HEK293 (cell line): ENCODE data around the gene BUD23.

Experiments
- CTCF ChIA-PET: fragments of 350-600 bp; formaldehyde crosslinking; extraction: SDS; loops from one replicate; lab custom pipeline; 2021; ENCODE audit warnings: antibody characterized with exemption; lab: Yijun Ruan, JAX
- POLR2A ChIA-PET: fragments of 300-600 bp; formaldehyde crosslinking; extraction: SDS; loops from one replicate; lab custom pipeline; 2020; ENCODE audit warnings: antibody characterized with exemption, inconsistent platforms; lab: Yijun Ruan, JAX
- H3K27ac ChIP-seq: fragments of 200-500 bp; sonication (Bioruptor generic); 2 replicates; pipeline ENCODE4 v1.5.1; 2014; ENCODE audit warnings: low read depth, low read length, control low read depth, inconsistent platforms; ENCODE audit errors: extremely low read depth
- H3K36me3 ChIP-seq, 2 experiments: fragments of 200-500 bp in 1 of 2; sonication (Bioruptor generic) in 1 of 2; 1 replicate in 1 of 2; 2 replicates in 1 of 2; pipeline ENCODE4 v1.5.1; 2014 to 2017; ENCODE audit warnings: inconsistent platforms in 2 of 2, low read length in 2 of 2; ENCODE audit not compliant: control insufficient read depth in 2 of 2, insufficient read depth in 1 of 2
- H3K4me1 ChIP-seq: fragments of 200-500 bp; sonication (Bioruptor generic); 2 replicates; pipeline ENCODE4 v1.5.1; 2014; ENCODE audit warnings: mild to moderate bottlenecking, low read length, inconsistent platforms; ENCODE audit not compliant: control insufficient read depth, insufficient read depth
- H3K4me3 ChIP-seq: 2 replicates; pipeline ENCODE4 v1.5.1; 2011; ENCODE audit warnings: low read depth, mild to moderate bottlenecking, control low read depth, low read length, moderate library complexity
- H3K9me3 ChIP-seq: fragments of 200-500 bp; sonication (Bioruptor generic); 2 replicates; pipeline ENCODE4 v1.5.1; 2014; ENCODE audit warnings: low read depth, low read length, inconsistent platforms; ENCODE audit not compliant: control insufficient read depth, insufficient read depth
- HOXD13 ChIP-seq: sonication (generic); formaldehyde crosslinking; IDR thresholded peaks from 2 replicates; pipeline ENCODE4 v1.8.0; 2022; ENCODE audit warnings: missing genetic modification reagents, borderline replicate concordance
- SALL2 ChIP-seq: fragments of 450-650 bp; formaldehyde crosslinking; IDR thresholded peaks from 2 replicates; pipeline ENCODE4 v1.5.0; 2017; ENCODE audit warnings: missing biosample characterization, mild to moderate bottlenecking, missing genetic modification characterization, borderline replicate concordance
- SCRT1 ChIP-seq: fragments of 450-650 bp; formaldehyde crosslinking; IDR thresholded peaks from 2 replicates; pipeline ENCODE4 v1.5.1; 2016; ENCODE audit warnings: missing biosample characterization, missing genetic modification characterization, borderline replicate concordance
- ZBTB17 ChIP-seq: fragments of 450-650 bp; formaldehyde crosslinking; IDR thresholded peaks from 2 replicates; pipeline ENCODE4 v1.5.1; 2016; ENCODE audit warnings: missing biosample characterization, missing genetic modification characterization
- ZNF10 ChIP-seq: fragments of 450-650 bp; formaldehyde crosslinking; IDR thresholded peaks from 2 replicates; pipeline ENCODE4 v1.5.1; 2017; ENCODE audit warnings: missing biosample characterization, missing genetic modification characterization
- ZNF302 ChIP-seq: fragments of 450-650 bp; formaldehyde crosslinking; IDR thresholded peaks from 2 replicates; pipeline ENCODE4 v1.5.1; 2016; ENCODE audit warnings: missing biosample characterization, missing genetic modification characterization, low read depth
- ZNF311 ChIP-seq: fragments of 450-650 bp; formaldehyde crosslinking; IDR thresholded peaks from 2 replicates; pipeline ENCODE4 v1.5.1; 2017; ENCODE audit warnings: missing biosample characterization, missing genetic modification characterization, borderline replicate concordance
- ZNF777 ChIP-seq: fragments of 450-650 bp; formaldehyde crosslinking; IDR thresholded peaks from 2 replicates; pipeline ENCODE4 v1.5.1; 2017; ENCODE audit warnings: missing biosample characterization, missing genetic modification characterization, borderline replicate concordance
- TF ChIP-seq, protein P1 (sequence below): fragments of 450-650 bp; formaldehyde crosslinking; IDR thresholded peaks from 2 replicates; pipeline ENCODE4 v1.5.1; 2016; ENCODE audit warnings: missing biosample characterization, missing genetic modification characterization
- TF ChIP-seq, protein P2 (sequence below): fragments of 450-650 bp; formaldehyde crosslinking; IDR thresholded peaks from 2 replicates; pipeline ENCODE4 v1.5.1; 2017; ENCODE audit warnings: missing biosample characterization, missing genetic modification characterization
- TF ChIP-seq, protein P3 (sequence below): fragments of 450-650 bp; formaldehyde crosslinking; IDR thresholded peaks from 2 replicates; pipeline ENCODE4 v1.5.1; 2016; ENCODE audit warnings: missing biosample characterization, missing genetic modification characterization
- TF ChIP-seq, protein P4 (sequence below): fragments of 450-650 bp; formaldehyde crosslinking; IDR thresholded peaks from 2 replicates; pipeline ENCODE4 v1.5.1; 2016; ENCODE audit warnings: missing biosample characterization, missing genetic modification characterization
- TF ChIP-seq, protein P5 (sequence below): fragments of 450-650 bp; formaldehyde crosslinking; IDR thresholded peaks from 2 replicates; pipeline ENCODE4 v1.5.1; 2016; ENCODE audit warnings: missing biosample characterization, missing genetic modification characterization
- TF ChIP-seq, protein P6 (sequence below): fragments of 450-650 bp; formaldehyde crosslinking; IDR thresholded peaks from 2 replicates; pipeline ENCODE4 v1.5.1; 2016; ENCODE audit warnings: missing biosample characterization, missing genetic modification characterization
- TF ChIP-seq, protein P7 (sequence below): fragments of 450-650 bp; formaldehyde crosslinking; IDR thresholded peaks from 2 replicates; pipeline ENCODE4 v1.5.1; 2017; ENCODE audit warnings: missing biosample characterization, missing genetic modification characterization

The BUD23 gene

DNA sequence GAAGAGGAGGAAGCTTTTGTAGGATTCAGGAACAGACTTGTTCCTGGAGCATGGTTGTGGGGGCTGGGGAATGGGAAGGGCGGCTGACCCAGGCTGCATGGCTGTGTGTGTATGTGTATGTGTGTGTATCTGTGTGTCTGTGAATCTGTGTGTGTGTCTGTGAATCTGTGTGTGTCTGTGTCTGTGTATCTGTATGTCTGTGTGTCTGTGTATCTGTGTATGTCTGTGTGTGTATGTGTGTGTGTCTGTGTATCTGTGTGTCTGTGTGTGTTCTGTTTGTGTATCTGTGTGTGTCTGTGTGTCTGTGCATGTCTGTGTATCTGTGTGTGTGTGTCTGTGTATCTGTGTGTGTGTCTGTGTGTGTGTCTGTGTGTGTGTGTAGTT, 42.7 kb downstream of the BUD23 start:
- H3K27ac ChIP-seq, result no peak overlapping the region
- POLR2A ChIA-PET, result interaction anchor here (0.9 to 1.0 kb wide), 3 partner anchors 26 to 119 kb away, joined by 3 read pairs; no protein-coding TSS in a partner anchor
- no peak overlapping the region for H3K4me3 ChIP-seq
- TF ChIP-seq, protein P1, sequence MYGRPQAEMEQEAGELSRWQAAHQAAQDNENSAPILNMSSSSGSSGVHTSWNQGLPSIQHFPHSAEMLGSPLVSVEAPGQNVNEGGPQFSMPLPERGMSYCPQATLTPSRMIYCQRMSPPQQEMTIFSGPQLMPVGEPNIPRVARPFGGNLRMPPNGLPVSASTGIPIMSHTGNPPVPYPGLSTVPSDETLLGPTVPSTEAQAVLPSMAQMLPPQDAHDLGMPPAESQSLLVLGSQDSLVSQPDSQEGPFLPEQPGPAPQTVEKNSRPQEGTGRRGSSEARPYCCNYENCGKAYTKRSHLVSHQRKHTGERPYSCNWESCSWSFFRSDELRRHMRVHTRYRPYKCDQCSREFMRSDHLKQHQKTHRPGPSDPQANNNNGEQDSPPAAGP (tag by site-specific recombination), result 0 out of 2 replicates have a peak, but pooled peaks have one; percentile 1
- TF ChIP-seq, protein P2, sequence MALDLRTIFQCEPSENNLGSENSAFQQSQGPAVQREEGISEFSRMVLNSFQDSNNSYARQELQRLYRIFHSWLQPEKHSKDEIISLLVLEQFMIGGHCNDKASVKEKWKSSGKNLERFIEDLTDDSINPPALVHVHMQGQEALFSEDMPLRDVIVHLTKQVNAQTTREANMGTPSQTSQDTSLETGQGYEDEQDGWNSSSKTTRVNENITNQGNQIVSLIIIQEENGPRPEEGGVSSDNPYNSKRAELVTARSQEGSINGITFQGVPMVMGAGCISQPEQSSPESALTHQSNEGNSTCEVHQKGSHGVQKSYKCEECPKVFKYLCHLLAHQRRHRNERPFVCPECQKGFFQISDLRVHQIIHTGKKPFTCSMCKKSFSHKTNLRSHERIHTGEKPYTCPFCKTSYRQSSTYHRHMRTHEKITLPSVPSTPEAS (tag by site-specific recombination), result peak; percentile 99
- TF ChIP-seq SALL2, result 0 out of 2 replicates have a peak, but pooled peaks have one; percentile 71
- TF ChIP-seq, protein P3, sequence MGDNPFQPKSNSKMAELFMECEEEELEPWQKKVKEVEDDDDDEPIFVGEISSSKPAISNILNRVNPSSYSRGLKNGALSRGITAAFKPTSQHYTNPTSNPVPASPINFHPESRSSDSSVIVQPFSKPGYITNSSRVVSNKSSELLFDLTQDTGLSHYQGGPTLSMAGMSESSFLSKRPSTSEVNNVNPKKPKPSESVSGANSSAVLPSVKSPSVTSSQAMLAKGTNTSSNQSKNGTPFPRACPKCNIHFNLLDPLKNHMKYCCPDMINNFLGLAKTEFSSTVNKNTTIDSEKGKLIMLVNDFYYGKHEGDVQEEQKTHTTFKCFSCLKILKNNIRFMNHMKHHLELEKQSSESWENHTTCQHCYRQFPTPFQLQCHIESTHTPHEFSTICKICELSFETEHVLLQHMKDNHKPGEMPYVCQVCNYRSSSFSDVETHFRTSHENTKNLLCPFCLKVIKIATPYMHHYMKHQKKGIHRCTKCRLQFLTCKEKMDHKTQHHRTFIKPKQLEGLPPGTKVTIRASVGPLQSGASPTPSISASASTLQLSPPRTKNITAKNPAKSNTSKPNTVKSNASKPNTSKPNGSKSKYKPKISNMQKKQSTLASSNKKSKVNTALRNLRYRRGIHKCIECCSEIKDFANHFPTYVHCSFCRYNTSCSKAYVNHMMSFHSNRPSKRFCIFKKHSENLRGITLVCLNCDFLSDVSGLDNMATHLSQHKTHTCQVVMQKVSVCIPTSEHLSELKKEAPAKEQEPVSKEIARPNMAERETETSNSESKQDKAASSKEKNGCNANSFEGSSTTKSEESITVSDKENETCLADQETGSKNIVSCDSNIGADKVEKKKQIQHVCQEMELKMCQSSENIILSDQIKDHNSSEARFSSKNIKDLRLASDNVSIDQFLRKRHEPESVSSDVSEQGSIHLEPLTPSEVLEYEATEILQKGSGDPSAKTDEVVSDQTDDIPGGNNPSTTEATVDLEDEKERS (tag by site-specific recombination), result no peak
- 0 out of 2 replicates have a peak, but pooled peaks have one; percentile 64 for TF ChIP-seq ZNF311 (tag by site-specific recombination)
- TF ChIP-seq SCRT1, result 0 out of 2 replicates have a peak, but pooled peaks have one; percentile 13
- TF ChIP-seq ZNF302 (tag by site-specific recombination), result no peak
- no peak for TF ChIP-seq ZNF10 (tag by site-specific recombination)
- no peak for TF ChIP-seq HOXD13 (CRISPR knock-in tag)
- TF ChIP-seq, protein P4, sequence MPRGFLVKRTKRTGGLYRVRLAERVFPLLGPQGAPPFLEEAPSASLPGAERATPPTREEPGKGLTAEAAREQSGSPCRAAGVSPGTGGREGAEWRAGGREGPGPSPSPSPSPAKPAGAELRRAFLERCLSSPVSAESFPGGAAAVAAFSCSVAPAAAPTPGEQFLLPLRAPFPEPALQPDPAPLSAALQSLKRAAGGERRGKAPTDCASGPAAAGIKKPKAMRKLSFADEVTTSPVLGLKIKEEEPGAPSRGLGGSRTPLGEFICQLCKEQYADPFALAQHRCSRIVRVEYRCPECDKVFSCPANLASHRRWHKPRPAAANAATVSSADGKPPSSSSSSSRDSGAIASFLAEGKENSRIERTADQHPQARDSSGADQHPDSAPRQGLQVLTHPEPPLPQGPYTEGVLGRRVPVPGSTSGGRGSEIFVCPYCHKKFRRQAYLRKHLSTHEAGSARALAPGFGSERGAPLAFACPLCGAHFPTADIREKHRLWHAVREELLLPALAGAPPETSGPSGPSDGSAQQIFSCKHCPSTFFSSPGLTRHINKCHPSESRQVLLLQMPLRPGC, result 0 out of 2 replicates have a peak, but pooled peaks have one; percentile 18
- TF ChIP-seq ZBTB17 (tag by site-specific recombination), result no peak
- CTCF ChIA-PET, result interaction anchor here (0.6 to 4.2 kb wide), 18 partner anchors 8 to 158 kb away, joined by 3 to 82 read pairs (median 8); partner anchors contain the start of genes ABHD11, MLXIPL and VPS37D
- H3K4me1 ChIP-seq, result no peaks in the 10 kb centered on the region
- H3K36me3 ChIP-seq, result no peaks in the 10 kb centered on the region
- no peaks in the 10 kb centered on the region for H3K9me3 ChIP-seq

DNA sequence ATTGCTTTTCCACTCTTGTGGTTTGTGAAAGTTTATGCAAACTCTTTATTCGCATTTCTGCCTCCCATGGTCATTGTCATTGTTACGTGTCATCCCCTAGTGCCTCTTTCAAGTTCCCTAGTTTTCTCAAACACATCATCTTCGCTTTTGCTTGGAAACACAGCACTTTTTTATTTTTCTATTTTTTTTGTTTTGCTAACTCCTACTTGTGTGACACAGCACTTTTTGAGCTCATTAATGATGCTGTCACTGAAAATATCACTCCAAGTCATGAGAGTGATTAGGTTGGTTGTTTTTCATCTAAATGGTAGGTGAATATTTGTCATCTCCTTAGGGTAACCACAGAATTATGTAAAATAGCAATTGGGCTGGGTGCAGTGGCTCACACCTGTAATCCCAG, 44.6 kb downstream of the BUD23 start:
- Histone ChIP-seq H3K4me3 (no peak overlapping the region), H3K9me3 (no peaks in the 10 kb centered on the region), H3K36me3 (no peaks in the 10 kb centered on the region), H3K27ac (no peak overlapping the region), H3K4me1 (no peaks in the 10 kb centered on the region)
- ChIA-PET CTCF (interaction anchor here (0.6 to 1.6 kb wide), 5 partner anchors 83 to 127 kb away, joined by 3 to 15 read pairs (median 3); no protein-coding TSS in a partner anchor), POLR2A (interaction anchor here (0.5 to 1.3 kb wide), 2 partner anchors 10 to 11 kb away, joined by 3 to 4 read pairs; partner anchors contain the start of gene ABHD11)
- TF ChIP-seq, protein P5, sequence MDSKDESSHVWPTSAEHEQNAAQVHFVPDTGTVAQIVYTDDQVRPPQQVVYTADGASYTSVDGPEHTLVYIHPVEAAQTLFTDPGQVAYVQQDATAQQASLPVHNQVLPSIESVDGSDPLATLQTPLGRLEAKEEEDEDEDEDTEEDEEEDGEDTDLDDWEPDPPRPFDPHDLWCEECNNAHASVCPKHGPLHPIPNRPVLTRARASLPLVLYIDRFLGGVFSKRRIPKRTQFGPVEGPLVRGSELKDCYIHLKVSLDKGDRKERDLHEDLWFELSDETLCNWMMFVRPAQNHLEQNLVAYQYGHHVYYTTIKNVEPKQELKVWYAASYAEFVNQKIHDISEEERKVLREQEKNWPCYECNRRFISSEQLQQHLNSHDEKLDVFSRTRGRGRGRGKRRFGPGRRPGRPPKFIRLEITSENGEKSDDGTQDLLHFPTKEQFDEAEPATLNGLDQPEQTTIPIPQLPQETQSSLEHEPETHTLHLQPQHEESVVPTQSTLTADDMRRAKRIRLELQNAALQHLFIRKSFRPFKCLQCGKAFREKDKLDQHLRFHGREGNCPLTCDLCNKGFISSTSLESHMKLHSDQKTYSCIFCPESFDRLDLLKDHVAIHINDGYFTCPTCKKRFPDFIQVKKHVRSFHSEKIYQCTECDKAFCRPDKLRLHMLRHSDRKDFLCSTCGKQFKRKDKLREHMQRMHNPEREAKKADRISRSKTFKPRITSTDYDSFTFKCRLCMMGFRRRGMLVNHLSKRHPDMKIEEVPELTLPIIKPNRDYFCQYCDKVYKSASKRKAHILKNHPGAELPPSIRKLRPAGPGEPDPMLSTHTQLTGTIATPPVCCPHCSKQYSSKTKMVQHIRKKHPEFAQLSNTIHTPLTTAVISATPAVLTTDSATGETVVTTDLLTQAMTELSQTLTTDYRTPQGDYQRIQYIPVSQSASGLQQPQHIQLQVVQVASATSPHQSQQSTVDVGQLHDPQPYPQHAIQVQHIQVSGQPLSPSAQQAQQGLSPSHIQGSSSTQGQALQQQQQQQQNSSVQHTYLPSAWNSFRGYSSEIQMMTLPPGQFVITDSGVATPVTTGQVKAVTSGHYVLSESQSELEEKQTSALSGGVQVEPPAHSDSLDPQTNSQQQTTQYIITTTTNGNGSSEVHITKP (tag by site-specific recombination), result no peak
- TF ChIP-seq, protein P6, sequence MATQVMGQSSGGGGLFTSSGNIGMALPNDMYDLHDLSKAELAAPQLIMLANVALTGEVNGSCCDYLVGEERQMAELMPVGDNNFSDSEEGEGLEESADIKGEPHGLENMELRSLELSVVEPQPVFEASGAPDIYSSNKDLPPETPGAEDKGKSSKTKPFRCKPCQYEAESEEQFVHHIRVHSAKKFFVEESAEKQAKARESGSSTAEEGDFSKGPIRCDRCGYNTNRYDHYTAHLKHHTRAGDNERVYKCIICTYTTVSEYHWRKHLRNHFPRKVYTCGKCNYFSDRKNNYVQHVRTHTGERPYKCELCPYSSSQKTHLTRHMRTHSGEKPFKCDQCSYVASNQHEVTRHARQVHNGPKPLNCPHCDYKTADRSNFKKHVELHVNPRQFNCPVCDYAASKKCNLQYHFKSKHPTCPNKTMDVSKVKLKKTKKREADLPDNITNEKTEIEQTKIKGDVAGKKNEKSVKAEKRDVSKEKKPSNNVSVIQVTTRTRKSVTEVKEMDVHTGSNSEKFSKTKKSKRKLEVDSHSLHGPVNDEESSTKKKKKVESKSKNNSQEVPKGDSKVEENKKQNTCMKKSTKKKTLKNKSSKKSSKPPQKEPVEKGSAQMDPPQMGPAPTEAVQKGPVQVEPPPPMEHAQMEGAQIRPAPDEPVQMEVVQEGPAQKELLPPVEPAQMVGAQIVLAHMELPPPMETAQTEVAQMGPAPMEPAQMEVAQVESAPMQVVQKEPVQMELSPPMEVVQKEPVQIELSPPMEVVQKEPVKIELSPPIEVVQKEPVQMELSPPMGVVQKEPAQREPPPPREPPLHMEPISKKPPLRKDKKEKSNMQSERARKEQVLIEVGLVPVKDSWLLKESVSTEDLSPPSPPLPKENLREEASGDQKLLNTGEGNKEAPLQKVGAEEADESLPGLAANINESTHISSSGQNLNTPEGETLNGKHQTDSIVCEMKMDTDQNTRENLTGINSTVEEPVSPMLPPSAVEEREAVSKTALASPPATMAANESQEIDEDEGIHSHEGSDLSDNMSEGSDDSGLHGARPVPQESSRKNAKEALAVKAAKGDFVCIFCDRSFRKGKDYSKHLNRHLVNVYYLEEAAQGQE, result no peak
- TF ChIP-seq ZNF777, result no peak
- TF ChIP-seq, protein P7, sequence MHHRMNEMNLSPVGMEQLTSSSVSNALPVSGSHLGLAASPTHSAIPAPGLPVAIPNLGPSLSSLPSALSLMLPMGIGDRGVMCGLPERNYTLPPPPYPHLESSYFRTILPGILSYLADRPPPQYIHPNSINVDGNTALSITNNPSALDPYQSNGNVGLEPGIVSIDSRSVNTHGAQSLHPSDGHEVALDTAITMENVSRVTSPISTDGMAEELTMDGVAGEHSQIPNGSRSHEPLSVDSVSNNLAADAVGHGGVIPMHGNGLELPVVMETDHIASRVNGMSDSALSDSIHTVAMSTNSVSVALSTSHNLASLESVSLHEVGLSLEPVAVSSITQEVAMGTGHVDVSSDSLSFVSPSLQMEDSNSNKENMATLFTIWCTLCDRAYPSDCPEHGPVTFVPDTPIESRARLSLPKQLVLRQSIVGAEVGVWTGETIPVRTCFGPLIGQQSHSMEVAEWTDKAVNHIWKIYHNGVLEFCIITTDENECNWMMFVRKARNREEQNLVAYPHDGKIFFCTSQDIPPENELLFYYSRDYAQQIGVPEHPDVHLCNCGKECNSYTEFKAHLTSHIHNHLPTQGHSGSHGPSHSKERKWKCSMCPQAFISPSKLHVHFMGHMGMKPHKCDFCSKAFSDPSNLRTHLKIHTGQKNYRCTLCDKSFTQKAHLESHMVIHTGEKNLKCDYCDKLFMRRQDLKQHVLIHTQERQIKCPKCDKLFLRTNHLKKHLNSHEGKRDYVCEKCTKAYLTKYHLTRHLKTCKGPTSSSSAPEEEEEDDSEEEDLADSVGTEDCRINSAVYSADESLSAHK (tag by site-specific recombination), result no peak
